ENCODE measurements around the gene MAN1A1.

Gene MAN1A1

GRCh38 chr6:119326291-119327005 is 23.1 kb downstream of the MAN1A1 start:
- peaks cover 0 to 11% (median 0%) of the 10 kb centered on the region in 4 donors for H3K4me1 ChIP-seq
- DNase-seq = no peak
- intact Hi-C loops (cut with DNase I; ENCODE audit: low total_unique reads) = no loop called here
- no peak for TF ChIP-seq CTCF (IDR thresholded peaks at IDR 0.05)
- peaks cover 0 to 16% (median 3%) of the 10 kb centered on the region in 3 donors for H3K36me3 ChIP-seq
- no peak overlapping the region for H3K27ac ChIP-seq
- no peak overlapping the region for H3K4me3 ChIP-seq
- no peaks in the 10 kb centered on the region for H3K27me3 ChIP-seq
- no peaks in the 10 kb centered on the region for H3K9me3 ChIP-seq

GRCh38 chr6:119325559-119326265 is 23.8 kb downstream of the MAN1A1 start:
- intact Hi-C loops (cut with DNase I; ENCODE audit: low total_unique reads) = no loop called here
- no peak for DNase-seq
- Histone ChIP-seq H3K27ac (no peak overlapping the region), H3K9me3 (no peaks in the 10 kb centered on the region), H3K36me3 (peaks cover 0 to 16% (median 0%) of the 10 kb centered on the region in 3 donors), H3K27me3 (no peaks in the 10 kb centered on the region), H3K4me1 (peaks cover 0 to 11% (median 0%) of the 10 kb centered on the region in 4 donors), H3K4me3 (no peak overlapping the region)
- no peak for TF ChIP-seq CTCF (IDR thresholded peaks at IDR 0.05)

GRCh38 chr6:119324718-119325117 is 24.8 kb downstream of the MAN1A1 start:
- no peak for TF ChIP-seq CTCF (IDR thresholded peaks at IDR 0.05)
- Histone ChIP-seq H3K27me3 (no peaks in the 10 kb centered on the region), H3K4me1 (peaks cover 0 to 3% (median 0%) of the 10 kb centered on the region in 4 donors), H3K4me3 (no peak overlapping the region), H3K36me3 (peaks cover 0 to 16% (median 0%) of the 10 kb centered on the region in 3 donors), H3K27ac (no peak overlapping the region), H3K9me3 (no peaks in the 10 kb centered on the region)
- intact Hi-C loops (cut with DNase I; ENCODE audit: low total_unique reads) = no loop called here
- DNase-seq = no peak

GRCh38 chr6:119323931-119324330 is 25.6 kb downstream of the MAN1A1 start:
- no peaks in the 10 kb centered on the region for H3K9me3 ChIP-seq
- H3K27ac ChIP-seq = no peak overlapping the region
- DNase-seq = no peak
- no peaks in the 10 kb centered on the region for H3K4me1 ChIP-seq
- no peak overlapping the region for H3K4me3 ChIP-seq
- peaks cover 0 to 16% (median 0%) of the 10 kb centered on the region in 3 donors for H3K36me3 ChIP-seq
- no peaks in the 10 kb centered on the region for H3K27me3 ChIP-seq
- intact Hi-C loops (cut with DNase I; ENCODE audit: low total_unique reads) = no loop called here
- TF ChIP-seq CTCF (IDR thresholded peaks at IDR 0.05) = no peak

- TF ChIP-seq CTCF (IDR thresholded peaks at IDR 0.05) = no peak
- intact Hi-C loops (cut with DNase I; ENCODE audit: low total_unique reads) = no loop called here
- Histone ChIP-seq H3K36me3 (peaks cover 0 to 16% (median 0%) of the 10 kb centered on the region in 3 donors), H3K27ac (no peak overlapping the region), H3K4me3 (no peak overlapping the region), H3K9me3 (no peaks in the 10 kb centered on the region), H3K27me3 (no peaks in the 10 kb centered on the region), H3K4me1 (no peaks in the 10 kb centered on the region)
- no peak for DNase-seq
Observed at GRCh38 chr6:119323478-119323877, 26.1 kb downstream of the MAN1A1 start.
